GM18861 (cell line): ENCODE data around the gene FXN.
A peak's percentile ranks its signal among the peaks of the same experiment; 100 is the strongest.
"Not testable (repeated sequence)": the region's sequence is repeated elsewhere in the genome, so short reads cannot be mapped to it uniquely, and the experiment has no call there.

Source experiments
- ATAC-seq: cut with Tn5 transposase; IDR thresholded peaks from one replicate; pipeline ENCODE4 v1.9.1; 2021; ENCODE audit not compliant: unreplicated experiment

FXN gene

GRCh38 chr9:69097923-69098593 lies 62.5 kb downstream of the FXN start:
- no peak for ATAC-seq

GRCh38 chr9:69103348-69103996 lies 67.9 kb downstream of the FXN start:
- not testable (repeated sequence) for ATAC-seq

GRCh38 chr9:69104830-69105527 lies 69.4 kb downstream of the FXN start:
- ATAC-seq, result no peak

DNA sequence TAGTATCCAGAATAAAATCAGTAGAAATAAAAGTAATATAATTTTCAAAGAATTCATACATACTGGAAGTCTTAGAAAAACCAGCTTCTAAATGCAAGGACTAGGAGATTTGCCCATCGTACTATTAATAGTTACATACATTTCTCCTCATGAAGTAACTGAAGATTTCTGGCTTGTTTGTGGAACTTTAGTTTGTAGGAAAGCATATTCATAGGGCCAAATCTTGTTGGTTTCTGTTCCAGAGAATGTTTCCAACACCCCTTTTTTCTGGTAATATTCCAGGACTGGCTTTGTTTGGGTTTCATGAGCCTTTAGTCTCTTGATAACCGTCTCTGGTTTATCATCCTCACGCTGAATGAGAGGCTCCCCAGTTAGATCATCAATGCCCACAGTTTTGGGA lies 72.2 kb downstream of the FXN start:
- no peak for ATAC-seq

- not testable (repeated sequence) for ATAC-seq
Measured at GRCh38 chr9:69108706-69109105, 73.2 kb downstream of the FXN start.

- no peak for ATAC-seq
Measured at GRCh38 chr9:69109152-69109551, 73.6 kb downstream of the FXN start.

GRCh38 chr9:69112646-69113045 lies 77.1 kb downstream of the FXN start:
- ATAC-seq, result not testable (repeated sequence)

- ATAC-seq, result no peak
Measured at GRCh38 chr9:69115621-69116020, 80.1 kb downstream of the FXN start.

DNA sequence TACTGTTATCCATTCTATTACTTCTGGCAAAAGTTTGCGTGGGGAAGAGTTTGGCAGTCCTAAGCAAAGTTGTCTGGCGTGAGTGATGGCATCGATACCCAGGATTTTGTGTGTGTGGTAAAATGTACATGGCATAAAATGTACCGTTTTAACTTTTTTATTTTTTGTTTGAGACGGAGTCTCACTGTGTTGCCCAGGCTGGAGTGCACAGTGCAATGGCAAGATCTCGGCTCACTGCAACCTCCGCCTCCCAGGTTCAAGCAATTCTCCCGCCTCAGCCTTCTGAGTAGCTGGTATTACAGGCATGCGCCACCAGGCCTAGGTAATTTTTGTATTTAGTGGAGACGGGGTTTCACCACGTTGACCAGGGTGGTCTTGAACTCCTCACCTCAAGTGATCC lies 83.1 kb downstream of the FXN start:
- ATAC-seq, result no peak

- no peak for ATAC-seq
Measured at GRCh38 chr9:69120380-69121154, 85.0 kb downstream of the FXN start.

- peak; percentile 44 for ATAC-seq
Measured at GRCh38 chr9:69121155-69122081, 85.9 kb downstream of the FXN start.

GRCh38 chr9:69122082-69122548 lies 86.6 kb downstream of the FXN start:
- peak; percentile 44 for ATAC-seq

- ATAC-seq, result no peak
Measured at GRCh38 chr9:69122549-69123141, 87.1 kb downstream of the FXN start.

- ATAC-seq, result no peak
Measured at GRCh38 chr9:69130456-69131441, 95.2 kb downstream of the FXN start.

- ATAC-seq, result no peak
Measured at GRCh38 chr9:69131682-69132081, 96.1 kb downstream of the FXN start.

GRCh38 chr9:69132361-69132760 lies 96.8 kb downstream of the FXN start:
- ATAC-seq, result no peak

DNA sequence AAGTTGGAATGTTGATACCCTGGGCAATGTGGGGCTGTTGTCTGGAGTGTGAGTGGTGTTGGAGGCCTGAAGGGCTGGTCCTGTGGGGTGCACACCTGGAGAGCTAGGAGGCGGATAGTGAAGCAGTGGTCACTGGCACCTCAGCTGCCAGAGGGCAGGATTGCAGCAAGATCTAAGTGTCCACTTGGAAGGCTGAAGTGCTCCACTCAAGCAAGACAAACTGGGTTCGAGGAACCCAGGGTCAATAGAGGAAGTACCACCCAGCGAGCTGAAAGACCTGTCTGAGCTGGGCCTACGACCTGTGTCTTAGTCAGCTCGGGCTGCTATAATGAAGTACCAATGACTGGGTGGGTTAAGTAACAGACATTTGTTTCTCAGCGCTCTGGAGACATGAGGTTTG lies 98.9 kb downstream of the FXN start:
- ATAC-seq, result no peak

DNA sequence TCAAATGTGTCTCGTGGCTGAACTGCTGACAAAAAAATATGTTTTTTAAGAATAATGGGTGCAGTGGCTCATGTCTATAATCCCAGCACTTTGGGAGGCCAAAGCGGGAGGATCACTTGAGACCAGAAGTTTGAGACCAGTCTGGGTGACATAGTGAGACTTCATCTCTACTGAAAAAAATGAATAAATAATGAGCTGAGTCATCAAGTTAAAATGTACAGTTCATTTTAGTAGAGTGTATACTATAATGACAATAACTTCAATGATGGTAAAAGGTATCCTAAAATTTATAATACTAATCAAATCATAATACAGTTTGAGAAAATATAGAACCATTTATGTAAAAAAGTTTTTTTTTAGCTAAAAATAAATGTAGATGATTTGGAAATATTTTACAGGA lies 100.6 kb downstream of the FXN start:
- ATAC-seq, result no peak

- no peak for ATAC-seq
Measured at GRCh38 chr9:69136779-69137178, 101.2 kb downstream of the FXN start.
